GM18498 (cell line): ENCODE results near the gene SNIP1.
"Not testable (repeated sequence)": the region's sequence is repeated elsewhere in the genome, so short reads cannot be mapped to it uniquely, and the experiment has no call there.

Experiments used
- ATAC-seq: cut with Tn5 transposase; IDR thresholded peaks from one replicate; pipeline ENCODE4 v1.9.1; 2021; ENCODE audit warnings: mild to moderate bottlenecking, moderate library complexity; ENCODE audit not compliant: unreplicated experiment

The SNIP1 gene, protein sequence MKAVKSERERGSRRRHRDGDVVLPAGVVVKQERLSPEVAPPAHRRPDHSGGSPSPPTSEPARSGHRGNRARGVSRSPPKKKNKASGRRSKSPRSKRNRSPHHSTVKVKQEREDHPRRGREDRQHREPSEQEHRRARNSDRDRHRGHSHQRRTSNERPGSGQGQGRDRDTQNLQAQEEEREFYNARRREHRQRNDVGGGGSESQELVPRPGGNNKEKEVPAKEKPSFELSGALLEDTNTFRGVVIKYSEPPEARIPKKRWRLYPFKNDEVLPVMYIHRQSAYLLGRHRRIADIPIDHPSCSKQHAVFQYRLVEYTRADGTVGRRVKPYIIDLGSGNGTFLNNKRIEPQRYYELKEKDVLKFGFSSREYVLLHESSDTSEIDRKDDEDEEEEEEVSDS

GRCh38 chr1:37553927-37554808, at the start of gene SNIP1:
Gene SNIP1, minus strand, starts transcription at chr1:37554293. Its CDS starts 64 bp downstream, at chr1:37554229.
- peak; percentile 88 for ATAC-seq

- ATAC-seq, result no peak
These were observed 48.9 kb upstream of the SNIP1 start for GRCh38 chr1:37602750-37603694.

DNA sequence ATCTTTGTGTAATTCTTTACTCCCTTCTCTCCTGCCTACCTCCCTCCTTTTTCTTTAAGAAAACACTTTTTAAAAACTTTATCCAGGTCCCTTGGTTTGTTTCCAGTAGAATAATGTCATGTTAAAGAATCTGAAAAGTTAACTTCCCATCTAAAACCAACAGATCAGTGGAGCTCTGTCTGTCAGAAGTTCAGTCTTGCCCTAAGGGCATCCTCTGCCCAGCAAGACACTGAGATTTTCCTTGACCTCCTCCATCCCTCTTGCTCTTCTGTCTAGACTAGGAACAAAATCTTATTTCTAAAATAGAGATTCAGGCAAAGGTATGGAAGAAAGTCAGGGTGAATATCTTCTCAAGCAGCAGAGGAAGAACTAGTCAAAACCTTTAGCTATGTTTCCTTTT, 47.3 kb upstream of the SNIP1 start:
- no peak for ATAC-seq

GRCh38 chr1:37599940-37600339, 45.8 kb upstream of the SNIP1 start:
- no peak for ATAC-seq

DNA sequence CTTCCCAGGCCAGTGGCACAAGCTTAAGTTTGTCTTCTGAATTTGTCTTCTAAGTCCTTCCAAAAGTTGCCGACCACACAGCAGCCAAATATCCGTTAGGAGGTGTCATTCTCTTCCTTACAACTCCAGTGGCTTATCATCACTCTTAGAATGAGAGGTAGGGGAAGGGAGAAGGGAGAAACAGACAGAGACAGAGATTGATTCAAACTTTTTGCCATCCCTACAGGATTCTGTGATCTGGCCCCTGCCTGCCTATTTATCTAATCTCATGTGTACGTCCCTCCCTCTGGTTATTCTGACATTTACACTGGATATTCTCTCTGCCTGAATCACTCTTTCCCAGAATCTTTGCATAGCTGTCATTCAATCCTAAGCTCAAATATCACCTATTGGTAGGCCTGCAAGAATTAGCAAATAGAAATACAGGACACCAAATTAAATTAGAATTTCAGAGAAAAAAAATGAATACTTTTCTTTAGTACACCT, 42.1 kb upstream of the SNIP1 start:
- ATAC-seq, result no peak

- ATAC-seq, result peak; percentile 98
These were observed 41.5 kb upstream of the SNIP1 start, which contains the start of gene GNL2 for GRCh38 chr1:37595440-37596181. Gene GNL2, minus strand, starts transcription at chr1:37595937. Its CDS starts 115 bp downstream, at chr1:37595822.

DNA sequence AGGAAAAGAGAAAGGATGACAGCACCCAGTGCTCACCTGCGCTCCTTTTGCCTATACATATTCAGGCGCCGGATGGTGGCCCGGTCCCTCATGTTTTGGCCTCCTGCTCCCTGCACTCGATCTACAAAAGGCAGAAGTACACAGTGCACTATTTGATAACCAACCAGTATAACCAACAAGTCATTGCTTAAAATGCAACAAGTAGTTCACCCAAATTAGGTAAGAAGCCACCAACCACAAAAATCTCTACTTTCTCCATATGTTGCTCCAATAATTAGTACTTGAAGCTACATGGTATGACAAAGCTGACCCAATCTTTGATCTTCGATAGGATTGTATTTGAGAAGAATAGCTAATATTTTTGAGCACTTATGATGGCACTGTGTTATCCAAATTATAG, 39.6 kb upstream of the SNIP1 start:
- no peak for ATAC-seq

DNA sequence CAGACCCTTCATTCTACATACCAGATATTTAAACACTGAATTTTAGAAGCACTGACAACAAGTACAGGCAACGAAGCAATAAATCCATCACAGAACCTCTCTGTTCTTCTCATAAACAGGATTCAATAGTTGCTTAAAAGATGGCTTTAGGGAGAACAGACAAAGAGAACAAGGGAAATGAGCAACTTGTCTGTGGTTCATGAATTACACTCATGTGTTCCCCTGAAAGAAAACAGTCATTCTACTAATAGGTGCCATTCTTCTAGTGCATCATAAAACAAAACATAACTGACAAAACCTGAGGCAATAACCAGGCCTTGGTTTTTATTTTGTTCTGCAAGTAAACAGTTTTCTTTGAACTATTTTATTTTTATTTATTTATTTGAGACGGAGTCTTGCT, 34.8 kb upstream of the SNIP1 start:
- no peak for ATAC-seq

GRCh38 chr1:37584544-37584943, 30.5 kb upstream of the SNIP1 start:
- not testable (repeated sequence) for ATAC-seq

DNA sequence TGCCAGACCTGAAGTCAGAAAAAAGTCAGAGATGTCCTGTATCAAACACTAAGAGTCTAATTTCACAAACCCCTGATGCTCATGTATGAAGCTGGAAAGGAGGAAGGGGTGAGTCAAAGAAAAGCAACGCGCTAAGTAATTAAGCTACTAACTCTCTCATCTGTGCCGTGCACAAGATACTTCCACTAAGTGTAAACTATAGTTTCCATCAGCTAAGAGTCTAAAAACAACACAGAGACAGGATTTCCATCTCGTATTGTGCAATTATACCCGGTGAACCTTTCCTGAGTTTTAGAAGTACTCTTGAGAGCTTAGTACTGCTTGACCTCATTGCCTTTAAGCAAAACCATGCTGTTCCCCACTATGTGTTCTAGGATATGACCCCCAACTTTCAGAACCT, 21.6 kb upstream of the SNIP1 start:
- ATAC-seq, result no peak

GRCh38 chr1:37574834-37575480, 20.9 kb upstream of the SNIP1 start:
- ATAC-seq, result no peak

- ATAC-seq, result no peak
These were observed 16.6 kb upstream of the SNIP1 start for GRCh38 chr1:37570528-37571334.

DNA sequence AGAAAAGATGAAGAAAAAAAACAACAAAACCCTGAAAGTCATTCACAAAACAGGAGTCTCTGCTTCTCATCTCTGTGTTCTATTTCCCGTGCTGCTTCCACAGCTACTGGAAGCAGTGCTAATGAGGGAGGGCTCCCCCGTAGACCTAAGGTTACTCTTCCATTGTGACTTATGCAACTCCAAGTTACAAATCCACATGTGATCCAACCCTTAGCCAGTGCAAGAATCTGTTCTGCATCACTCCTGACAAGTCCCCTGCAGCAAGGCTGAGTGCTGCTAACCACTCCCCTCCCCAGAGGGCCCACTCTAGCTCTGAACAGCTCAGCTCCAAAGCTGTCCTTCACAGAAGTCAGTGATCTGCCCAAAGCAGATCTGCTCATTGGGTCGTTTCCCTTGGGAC, 12.9 kb upstream of the SNIP1 start:
- ATAC-seq, result no peak

DNA sequence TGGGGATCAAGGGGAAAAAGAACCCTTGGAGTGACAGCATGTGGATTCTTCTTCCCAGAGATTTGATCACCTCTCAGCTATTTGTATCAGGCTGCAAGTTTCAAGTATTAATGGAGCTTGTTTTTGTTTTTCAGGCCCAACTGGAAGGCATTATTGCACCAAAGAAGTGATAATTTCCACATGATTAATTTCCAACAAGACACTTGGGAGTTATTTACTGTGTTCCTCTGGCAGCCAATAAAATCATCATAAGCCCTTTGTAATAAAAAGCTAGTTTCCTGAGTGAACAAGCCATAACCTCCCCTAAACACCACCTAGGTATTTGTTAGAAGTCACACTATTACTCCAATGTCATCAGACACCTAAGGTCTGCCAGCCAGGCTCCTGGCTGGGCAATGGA, 10.8 kb upstream of the SNIP1 start:
- no peak for ATAC-seq

GRCh38 chr1:37562984-37563383, 8.9 kb upstream of the SNIP1 start:
- ATAC-seq, result no peak

DNA sequence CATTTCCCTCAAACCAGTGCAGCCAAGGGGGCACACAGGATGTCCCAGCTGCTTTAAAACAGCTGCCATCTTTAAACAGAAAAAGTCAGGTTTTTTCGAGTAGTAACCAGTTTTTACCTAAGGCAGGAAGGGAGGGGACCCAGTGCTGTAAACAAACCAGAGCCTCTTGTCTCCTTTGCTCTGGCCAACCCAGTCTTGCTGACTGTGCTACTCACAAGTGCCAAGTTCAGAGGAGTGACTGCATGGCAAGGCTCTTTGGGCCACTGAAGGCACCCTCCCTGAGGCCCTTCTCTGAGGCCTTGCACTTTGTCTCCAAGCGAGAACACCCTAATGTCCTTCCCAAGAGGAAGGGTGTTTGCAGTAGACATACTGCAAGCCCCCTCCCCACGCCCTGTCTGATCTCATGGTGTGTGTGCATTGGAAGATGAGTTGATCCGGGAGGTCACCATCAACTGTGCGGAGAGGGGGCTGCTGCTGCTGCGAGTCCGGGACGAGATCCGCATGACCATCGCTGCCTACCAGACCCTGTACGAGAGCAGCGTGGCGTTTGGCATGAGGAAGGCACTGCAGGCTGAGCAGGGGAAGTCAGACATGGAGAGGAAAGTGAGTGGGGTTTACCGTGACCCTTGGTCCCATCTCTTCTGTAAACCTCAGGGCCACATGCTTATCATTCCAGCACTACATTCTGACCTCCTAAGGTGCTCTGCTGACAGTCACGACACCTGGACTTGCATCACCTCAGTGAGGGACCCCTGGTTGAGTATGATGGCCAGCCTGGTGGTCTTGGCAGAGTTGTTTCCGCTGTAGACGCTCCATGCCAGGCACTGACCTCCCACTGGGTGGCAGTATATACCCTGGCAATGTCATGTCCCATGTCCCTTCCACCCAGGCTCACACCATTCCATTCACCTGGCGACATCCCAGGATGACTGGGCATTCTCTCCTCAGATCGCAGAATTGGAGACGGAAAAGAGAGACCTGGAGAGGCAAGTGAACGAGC, 7.3 kb upstream of the SNIP1 start:
- no peak for ATAC-seq

DNA sequence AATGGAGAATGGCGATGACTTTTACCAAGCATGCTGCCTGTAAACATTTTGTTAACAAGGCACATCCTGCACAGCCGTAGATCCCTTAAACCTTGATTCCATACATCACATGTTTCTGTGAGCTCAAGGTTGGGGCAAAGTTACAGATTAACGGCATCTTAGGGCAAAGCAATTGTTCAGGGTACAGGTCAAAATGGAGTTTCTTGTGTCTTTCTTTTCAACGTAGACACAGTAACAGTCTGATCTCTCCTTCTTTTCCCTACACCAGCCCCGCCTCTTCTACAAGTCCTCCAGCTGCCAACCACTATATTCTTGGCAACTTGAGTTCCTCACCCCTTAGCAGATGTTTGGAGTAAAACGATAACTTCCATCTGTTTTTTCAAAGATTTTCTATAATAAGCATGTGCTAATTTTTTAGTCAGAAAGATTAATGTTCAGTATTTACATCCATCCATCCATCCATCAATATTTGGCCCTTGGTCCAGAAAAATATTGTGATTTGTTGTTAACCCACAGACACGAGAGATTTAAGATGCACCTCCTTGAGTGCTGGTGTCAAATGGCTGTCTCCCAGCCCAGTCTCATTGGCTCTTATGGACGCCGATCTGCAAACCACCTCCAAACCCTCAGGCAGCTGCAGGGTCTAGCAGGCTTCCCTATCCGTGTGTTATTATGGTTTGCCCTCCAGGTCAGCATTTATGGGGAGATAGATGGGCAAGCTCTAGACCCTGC, 6.5 kb upstream of the SNIP1 start:
- ATAC-seq, result no peak
